ENCODE measurements around the gene TYW1.
"Not testable (repeated sequence)": the region's sequence is repeated elsewhere in the genome, so short reads cannot be mapped to it uniquely, and the experiment has no call there.

The TYW1 gene

GRCh38 chr7:66995050-66995776, 1.4 kb upstream of the TYW1 start, which contains the start of gene SBDS:
TSS of gene SBDS (minus strand) at chr7:66995586. CDS start at chr7:66995417, 169 bp downstream.
- DNase-seq: peak; percentile 91

- DNase-seq: not testable (repeated sequence)
Measured at GRCh38 chr7:67000601-67001258, 4.1 kb downstream of the TYW1 start.

- not testable (repeated sequence) for DNase-seq
Measured at GRCh38 chr7:67004145-67004544, 7.5 kb downstream of the TYW1 start.

GRCh38 chr7:67006965-67007364, 10.3 kb downstream of the TYW1 start:
- no peak for DNase-seq

GRCh38 chr7:67008260-67008659, 11.6 kb downstream of the TYW1 start:
- no peak for DNase-seq

GRCh38 chr7:67009677-67010076, 13.0 kb downstream of the TYW1 start:
- not testable (repeated sequence) for DNase-seq

GRCh38 chr7:67014076-67014622, 17.5 kb downstream of the TYW1 start:
- DNase-seq: not testable (repeated sequence)

GRCh38 chr7:67017971-67018370, 21.3 kb downstream of the TYW1 start:
- not testable (repeated sequence) for DNase-seq

GRCh38 chr7:67018940-67019339, 22.3 kb downstream of the TYW1 start:
- no peak for DNase-seq

GRCh38 chr7:67019562-67020390, 23.1 kb downstream of the TYW1 start:
- DNase-seq: no peak

- no peak for DNase-seq
Measured at GRCh38 chr7:67021260-67021659, 24.6 kb downstream of the TYW1 start.

GRCh38 chr7:67022511-67022910, 25.9 kb downstream of the TYW1 start:
- DNase-seq: no peak

- DNase-seq: not testable (repeated sequence)
Measured at GRCh38 chr7:67025459-67025858, 28.8 kb downstream of the TYW1 start.

- not testable (repeated sequence) for DNase-seq
Measured at GRCh38 chr7:67031685-67032084, 35.1 kb downstream of the TYW1 start.

- DNase-seq: no peak
Measured at GRCh38 chr7:67033251-67033650, 36.6 kb downstream of the TYW1 start.

GRCh38 chr7:67036432-67037395, 40.1 kb downstream of the TYW1 start:
- DNase-seq: not testable (repeated sequence)

GRCh38 chr7:67040832-67041231, 44.2 kb downstream of the TYW1 start:
- not testable (repeated sequence) for DNase-seq

GRCh38 chr7:67042781-67043558, 46.3 kb downstream of the TYW1 start:
- not testable (repeated sequence) for DNase-seq

- DNase-seq: not testable (repeated sequence)
Measured at GRCh38 chr7:67043559-67043930, 46.9 kb downstream of the TYW1 start.

- no peak for DNase-seq
Measured at GRCh38 chr7:67045496-67045995, 48.9 kb downstream of the TYW1 start.

GRCh38 chr7:67046819-67047218, 50.2 kb downstream of the TYW1 start:
- not testable (repeated sequence) for DNase-seq

Measured in activated effector memory CD4-positive, alpha-beta T cell treated with Interleukin-2 at 50 U/mL for 16 hours (primary cell).